AG04450 (cell line): ENCODE measurements around the gene CRKL. TPM values are rescaled to one million over a fixed set of nuclear protein-coding genes. Genes with fewer than 3 reads are reported as not detected.
A peak's percentile ranks its signal among the peaks of the same experiment; 100 is the strongest.

Experiments
- CTCF ChIA-PET: fragments of 300-600, 350-600 bp; formaldehyde crosslinking; extraction: SDS; loops from one replicate; lab custom pipeline; 2022; ENCODE audit warnings: antibody characterized with exemption, inconsistent platforms; lab: Charles Lee
- POLR2A ChIA-PET: fragments of 350-600 bp; formaldehyde crosslinking; extraction: SDS; loops from one replicate; lab custom pipeline; 2021; ENCODE audit warnings: antibody characterized with exemption, inconsistent platforms; lab: Yijun Ruan, JAX
- DNase-seq: peaks from one replicate; pipeline ENCODE4 v3.0.0-alpha.2; 2011; ENCODE audit warnings: low read depth, low spot score
- H3K27ac ChIP-seq: one replicate; pipeline ENCODE4 v1.5.1; 2012; ENCODE audit warnings: low read depth, low read length, control low read depth
- H3K27me3 ChIP-seq: one replicate; pipeline ENCODE4 v1.6.0; 2012; ENCODE audit warnings: low read length; ENCODE audit not compliant: control insufficient read depth, insufficient read depth
- H3K4me3 ChIP-seq: 2 replicates; pipeline ENCODE4 v1.5.1; 2011; ENCODE audit warnings: mild to moderate bottlenecking, low read depth, low read length, control low read depth
- H3K9me3 ChIP-seq: 2 replicates; pipeline ENCODE4 v1.5.1; 2012; ENCODE audit warnings: low read length; ENCODE audit not compliant: control insufficient read depth, insufficient read depth
- polyA plus RNA-seq: library from polyadenylated mRNA; depleted of rRNA; stranded (reverse); fragments of >200 nt; gene quantifications from 2 replicates; pipeline ENCODE4 v1.2.3, GENCODE V29; 2011
- TF ChIP-seq, protein P1 (sequence below): IDR thresholded peaks from 2 replicates; pipeline ENCODE4 v1.5.1; 2011; ENCODE audit warnings: low read depth, low read length, control low read depth, inconsistent platforms

Gene CRKL
- polyA plus RNA-seq, 1 experiment, result 24.1 TPM

GRCh38 chr22:20980523-20980922, 63.3 kb downstream of the CRKL start:
- Histone ChIP-seq H3K27ac (no peak overlapping the region), H3K9me3 (peaks cover 16% of the 10 kb centered on the region), H3K4me3 (no peak overlapping the region), H3K27me3 (no peaks in the 10 kb centered on the region)
- POLR2A ChIA-PET, result no interaction called here
- DNase-seq, result no peak
- TF ChIP-seq, protein P1, sequence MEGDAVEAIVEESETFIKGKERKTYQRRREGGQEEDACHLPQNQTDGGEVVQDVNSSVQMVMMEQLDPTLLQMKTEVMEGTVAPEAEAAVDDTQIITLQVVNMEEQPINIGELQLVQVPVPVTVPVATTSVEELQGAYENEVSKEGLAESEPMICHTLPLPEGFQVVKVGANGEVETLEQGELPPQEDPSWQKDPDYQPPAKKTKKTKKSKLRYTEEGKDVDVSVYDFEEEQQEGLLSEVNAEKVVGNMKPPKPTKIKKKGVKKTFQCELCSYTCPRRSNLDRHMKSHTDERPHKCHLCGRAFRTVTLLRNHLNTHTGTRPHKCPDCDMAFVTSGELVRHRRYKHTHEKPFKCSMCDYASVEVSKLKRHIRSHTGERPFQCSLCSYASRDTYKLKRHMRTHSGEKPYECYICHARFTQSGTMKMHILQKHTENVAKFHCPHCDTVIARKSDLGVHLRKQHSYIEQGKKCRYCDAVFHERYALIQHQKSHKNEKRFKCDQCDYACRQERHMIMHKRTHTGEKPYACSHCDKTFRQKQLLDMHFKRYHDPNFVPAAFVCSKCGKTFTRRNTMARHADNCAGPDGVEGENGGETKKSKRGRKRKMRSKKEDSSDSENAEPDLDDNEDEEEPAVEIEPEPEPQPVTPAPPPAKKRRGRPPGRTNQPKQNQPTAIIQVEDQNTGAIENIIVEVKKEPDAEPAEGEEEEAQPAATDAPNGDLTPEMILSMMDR, result no peak
- CTCF ChIA-PET, result interaction anchor here (1.0 kb wide), 1 partner anchor 8 kb away, joined by 3 read pairs; no protein-coding TSS in a partner anchor

DNA sequence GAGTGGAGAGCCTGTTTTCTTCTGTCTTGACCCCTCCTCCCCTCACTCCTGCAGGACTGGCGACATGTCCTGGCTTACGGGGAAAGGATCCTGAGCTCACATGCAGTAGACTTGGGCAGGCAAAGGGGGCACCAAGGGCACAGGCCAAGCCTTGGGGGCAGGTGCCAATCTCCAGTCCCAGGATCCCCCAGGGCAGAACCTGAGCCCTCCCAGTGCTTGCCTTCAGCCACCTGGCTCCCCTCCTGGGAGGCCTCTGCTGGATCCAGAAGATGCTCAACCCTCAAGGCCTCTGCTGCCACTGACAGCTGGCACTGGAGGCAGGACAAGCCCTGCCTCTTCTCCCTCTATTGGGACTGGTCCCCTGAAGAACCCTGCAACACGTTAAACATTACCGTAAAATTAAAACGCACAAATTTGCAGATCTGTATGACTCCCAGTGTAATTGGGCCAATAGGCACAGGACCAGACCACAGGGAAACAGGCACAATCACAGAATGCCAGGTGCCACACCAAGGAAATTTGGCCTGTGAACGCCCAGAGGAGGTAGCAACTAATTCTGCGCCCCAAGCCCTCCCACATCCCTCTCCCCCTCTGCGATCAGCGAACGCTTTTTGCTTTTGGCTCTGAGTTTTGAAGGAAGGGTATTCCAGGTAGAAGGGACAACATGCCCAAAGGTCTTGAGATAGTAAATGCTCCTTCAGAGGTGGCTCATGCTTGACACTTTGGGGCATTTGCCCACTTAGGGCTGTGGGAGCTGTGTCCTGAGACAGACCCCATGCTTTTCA, 63.9 kb downstream of the CRKL start:
- H3K27me3 ChIP-seq, result no peaks in the 10 kb centered on the region
- peak overlapping the region; percentile 75 for H3K27ac ChIP-seq
- peak overlapping the region; percentile 92 for H3K4me3 ChIP-seq
- ChIA-PET CTCF (interaction anchor here (0.8 to 1.0 kb wide), 2 partner anchors 8 to 95 kb away, joined by 3 read pairs; no protein-coding TSS in a partner anchor), POLR2A (interaction anchor here (1.2 to 1.5 kb wide), 4 partner anchors 9 to 177 kb away, joined by 3 to 21 read pairs (median 10); partner anchors contain the start of gene THAP7)
- DNase-seq, result no peak
- TF ChIP-seq, protein P1, result no peak
- H3K9me3 ChIP-seq, result peaks cover 16% of the 10 kb centered on the region

DNA sequence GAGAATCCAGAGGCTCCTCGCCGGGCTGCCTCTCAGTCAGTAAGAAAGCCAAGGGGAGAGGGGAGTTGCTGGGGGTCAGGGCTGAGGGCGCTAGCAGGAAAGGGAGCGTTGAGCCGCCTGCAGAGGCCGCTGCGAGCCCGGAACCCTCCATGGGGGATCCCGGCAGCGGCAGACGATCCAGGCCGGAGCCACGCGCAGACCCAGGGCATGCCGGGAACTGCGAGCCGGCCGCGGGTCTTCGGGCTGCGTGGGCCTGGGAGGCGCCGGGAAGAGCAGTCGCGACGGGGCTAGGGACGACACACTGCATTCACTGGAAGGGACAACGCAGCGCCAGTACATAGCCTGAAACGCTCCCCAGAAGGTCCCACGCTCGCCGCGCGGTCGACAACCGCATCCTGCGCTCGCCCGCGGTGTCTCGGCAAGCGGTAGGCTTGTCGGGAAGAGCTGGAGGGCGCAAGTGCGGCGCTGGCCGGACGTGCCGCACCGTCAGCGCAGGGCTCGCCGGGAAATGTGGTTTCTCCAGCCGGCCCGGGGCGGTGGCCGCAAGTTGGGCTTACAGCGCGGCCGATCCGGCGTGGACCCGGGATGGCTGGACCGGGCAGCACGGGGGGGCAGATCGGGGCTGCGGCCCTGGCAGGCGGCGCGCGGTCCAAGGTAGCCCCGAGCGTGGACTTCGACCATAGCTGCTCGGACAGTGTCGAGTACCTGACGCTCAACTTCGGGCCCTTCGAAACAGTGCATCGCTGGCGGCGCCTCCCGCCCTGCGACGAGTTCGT, 64.8 kb downstream of the CRKL start, which contains the start of gene LZTR1:
Gene LZTR1 (plus strand): TSS at position 511 of the 776 bp plus-strand sequence. CDS start 75 bp downstream, at position 586.
- ChIA-PET CTCF (interaction anchor here (0.6 to 1.9 kb wide), 8 partner anchors 9 to 678 kb away, joined by 3 to 6 read pairs (median 3); partner anchors contain the start of genes CRKL and P2RX6), POLR2A (interaction anchor here (0.6 to 1.5 kb wide), 17 partner anchors 8 to 178 kb away, joined by 3 to 21 read pairs (median 4); partner anchors contain the start of genes CRKL, LRRC74B, P2RX6 and THAP7)
- peak within 1 kb of the TSS; percentile 92 for H3K4me3 ChIP-seq
- H3K9me3 ChIP-seq, result peaks cover 16% of the 10 kb centered on the region
- H3K27ac ChIP-seq, result peak within 1 kb of the TSS; percentile 75
- peak; percentile 53 for DNase-seq
- TF ChIP-seq, protein P1, result peak; percentile 71
- H3K27me3 ChIP-seq, result no peaks in the 10 kb centered on the region

DNA sequence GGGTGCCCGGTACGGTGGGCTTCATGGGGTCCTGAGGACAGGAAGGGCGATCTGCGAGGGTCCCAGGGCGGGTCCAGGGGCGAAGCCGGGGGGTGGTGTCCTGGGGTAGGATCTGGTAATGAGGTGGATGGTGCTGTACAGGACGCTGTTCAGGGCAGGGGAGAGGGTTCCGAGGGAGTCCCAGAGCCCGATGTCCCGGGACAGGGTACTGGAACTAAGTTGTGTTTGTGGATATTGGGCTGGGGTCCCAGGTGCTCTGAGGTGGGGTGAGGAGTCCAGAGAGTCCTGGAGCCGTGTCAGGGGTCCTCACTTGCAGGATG, 65.3 kb downstream of the CRKL start:
- Histone ChIP-seq H3K4me3 (peak overlapping the region; percentile 92), H3K27ac (peak overlapping the region; percentile 21), H3K27me3 (no peaks in the 10 kb centered on the region), H3K9me3 (peaks cover 15% of the 10 kb centered on the region)
- ChIA-PET POLR2A (interaction anchor here (0.6 to 1.5 kb wide), 17 partner anchors 8 to 179 kb away, joined by 3 to 21 read pairs (median 4); partner anchors contain the start of genes CRKL, LRRC74B, P2RX6 and THAP7), CTCF (interaction anchor here (0.6 to 1.9 kb wide), 8 partner anchors 24 to 781 kb away, joined by 3 to 6 read pairs (median 3); partner anchors contain the start of genes CRKL and P2RX6)
- no peak for DNase-seq
- TF ChIP-seq, protein P1, result no peak
